ENCODE results near the gene SMARCB1.

DNA sequence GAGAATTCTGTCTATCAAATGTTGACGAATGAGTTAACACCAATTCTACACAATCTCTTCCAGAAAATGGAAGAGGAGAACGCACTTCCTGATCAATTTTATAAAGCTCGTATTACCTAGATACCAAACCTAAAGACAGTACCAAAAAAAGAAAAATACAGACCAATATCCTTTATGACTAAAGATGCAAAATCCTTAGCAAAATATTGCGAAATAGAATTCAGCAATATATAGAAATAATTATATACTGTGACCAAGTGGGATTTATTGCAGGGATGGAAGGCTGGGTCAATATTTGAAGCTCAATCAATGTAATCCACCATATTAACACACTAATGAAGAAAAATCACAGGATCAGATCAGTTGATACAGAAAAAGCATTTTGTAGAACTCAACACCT is 25.6 kb downstream of the SMARCB1 start:
- TF ChIP-seq, protein P1, sequence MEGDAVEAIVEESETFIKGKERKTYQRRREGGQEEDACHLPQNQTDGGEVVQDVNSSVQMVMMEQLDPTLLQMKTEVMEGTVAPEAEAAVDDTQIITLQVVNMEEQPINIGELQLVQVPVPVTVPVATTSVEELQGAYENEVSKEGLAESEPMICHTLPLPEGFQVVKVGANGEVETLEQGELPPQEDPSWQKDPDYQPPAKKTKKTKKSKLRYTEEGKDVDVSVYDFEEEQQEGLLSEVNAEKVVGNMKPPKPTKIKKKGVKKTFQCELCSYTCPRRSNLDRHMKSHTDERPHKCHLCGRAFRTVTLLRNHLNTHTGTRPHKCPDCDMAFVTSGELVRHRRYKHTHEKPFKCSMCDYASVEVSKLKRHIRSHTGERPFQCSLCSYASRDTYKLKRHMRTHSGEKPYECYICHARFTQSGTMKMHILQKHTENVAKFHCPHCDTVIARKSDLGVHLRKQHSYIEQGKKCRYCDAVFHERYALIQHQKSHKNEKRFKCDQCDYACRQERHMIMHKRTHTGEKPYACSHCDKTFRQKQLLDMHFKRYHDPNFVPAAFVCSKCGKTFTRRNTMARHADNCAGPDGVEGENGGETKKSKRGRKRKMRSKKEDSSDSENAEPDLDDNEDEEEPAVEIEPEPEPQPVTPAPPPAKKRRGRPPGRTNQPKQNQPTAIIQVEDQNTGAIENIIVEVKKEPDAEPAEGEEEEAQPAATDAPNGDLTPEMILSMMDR (IDR thresholded peaks at IDR 0.05): no peak
- TF ChIP-seq POLR2A (IDR thresholded peaks at IDR 0.05): no peak
- no peak for TF ChIP-seq POLR2AphosphoS5 (IDR thresholded peaks at IDR 0.05)

Measured in breast epithelium (tissue), 3 donors.